Smooth muscle cell of the brain vasculature (primary cell): ENCODE data around the gene MUC5B.
"Not testable (repeated sequence)": the region's sequence is repeated elsewhere in the genome, so short reads cannot be mapped to it uniquely, and the experiment has no call there.

Source experiments
- DNase-seq: peaks from one replicate; pipeline ENCODE4 v3.0.0-alpha.2; 2012; ENCODE audit warnings: low read depth, low spot score

Gene MUC5B

GRCh38 chr11:1251236-1251770, 28.4 kb downstream of the MUC5B start:
- DNase-seq, result no peak

DNA sequence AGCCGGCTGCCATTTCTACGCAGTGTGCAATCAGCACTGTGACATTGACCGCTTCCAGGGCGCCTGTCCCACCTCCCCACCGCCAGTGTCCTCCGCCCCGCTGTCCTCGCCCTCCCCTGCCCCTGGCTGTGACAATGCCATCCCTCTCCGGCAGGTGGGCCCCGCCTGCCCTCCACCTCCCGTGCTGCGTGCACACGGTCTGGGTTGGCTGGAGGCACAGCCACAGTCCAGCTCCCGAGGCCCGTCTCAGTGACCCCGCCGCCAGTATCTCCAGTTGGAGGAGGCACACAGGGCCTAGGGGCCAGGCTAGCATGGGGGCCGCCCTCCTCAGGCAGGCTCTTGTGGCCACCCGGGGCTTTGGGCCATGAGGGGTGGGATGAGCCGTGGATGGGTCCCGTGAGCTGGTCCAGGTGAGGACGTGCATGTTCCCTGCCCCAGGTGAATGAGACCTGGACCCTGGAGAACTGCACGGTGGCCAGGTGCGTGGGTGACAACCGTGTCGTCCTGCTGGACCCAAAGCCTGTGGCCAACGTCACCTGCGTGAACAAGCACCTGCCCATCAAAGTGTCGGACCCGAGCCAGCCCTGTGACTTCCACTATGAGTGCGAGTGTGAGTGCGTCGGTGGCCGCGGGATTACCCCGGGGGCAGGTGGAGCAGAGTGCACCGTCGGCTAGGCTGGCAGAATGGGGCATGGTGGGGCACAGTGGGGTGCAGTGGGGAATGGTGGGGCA, 29.7 kb downstream of the MUC5B start:
- no peak for DNase-seq

GRCh38 chr11:1253103-1253485, 30.2 kb downstream of the MUC5B start:
- DNase-seq, result no peak

DNA sequence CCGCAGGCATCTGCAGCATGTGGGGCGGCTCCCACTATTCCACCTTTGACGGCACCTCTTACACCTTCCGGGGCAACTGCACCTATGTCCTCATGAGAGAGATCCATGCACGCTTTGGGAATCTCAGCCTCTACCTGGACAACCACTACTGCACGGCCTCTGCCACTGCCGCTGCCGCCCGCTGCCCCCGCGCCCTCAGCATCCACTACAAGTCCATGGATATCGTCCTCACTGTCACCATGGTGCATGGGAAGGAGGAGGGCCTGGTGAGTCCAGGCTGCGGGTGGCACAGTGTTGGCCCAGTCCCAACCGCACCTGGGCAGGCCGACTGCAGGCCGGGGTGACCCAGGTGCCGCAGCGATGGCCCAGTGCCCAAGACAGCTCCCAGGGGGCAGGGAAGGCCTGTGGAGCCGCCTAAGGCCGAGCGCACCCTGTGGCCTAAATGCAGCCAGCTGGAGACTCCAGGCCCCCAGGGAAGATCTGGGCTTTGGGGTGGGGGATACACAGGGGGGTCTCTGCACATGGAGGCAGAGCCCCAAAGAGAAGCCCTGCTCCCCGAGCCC, 31.3 kb downstream of the MUC5B start:
- DNase-seq, result no peak

GRCh38 chr11:1254733-1255132, 31.9 kb downstream of the MUC5B start:
- no peak for DNase-seq

DNA sequence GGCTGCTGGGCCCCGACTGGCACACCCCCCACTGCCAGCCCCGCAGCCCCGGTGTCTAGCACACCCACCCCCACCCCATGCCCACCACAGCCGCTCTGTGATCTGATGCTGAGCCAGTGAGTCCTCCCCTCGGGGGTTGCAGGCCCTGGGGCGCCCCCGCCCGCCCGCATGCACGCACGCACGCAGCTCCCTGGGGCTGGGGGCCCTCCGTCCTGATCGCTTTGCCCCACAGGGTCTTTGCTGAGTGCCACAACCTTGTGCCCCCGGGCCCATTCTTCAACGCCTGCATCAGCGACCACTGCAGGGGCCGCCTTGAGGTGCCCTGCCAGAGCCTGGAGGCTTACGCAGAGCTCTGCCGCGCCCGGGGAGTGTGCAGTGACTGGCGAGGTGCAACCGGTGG, 32.3 kb downstream of the MUC5B start:
- DNase-seq, result no peak

GRCh38 chr11:1256257-1257045, 33.6 kb downstream of the MUC5B start:
- DNase-seq, result no peak

DNA sequence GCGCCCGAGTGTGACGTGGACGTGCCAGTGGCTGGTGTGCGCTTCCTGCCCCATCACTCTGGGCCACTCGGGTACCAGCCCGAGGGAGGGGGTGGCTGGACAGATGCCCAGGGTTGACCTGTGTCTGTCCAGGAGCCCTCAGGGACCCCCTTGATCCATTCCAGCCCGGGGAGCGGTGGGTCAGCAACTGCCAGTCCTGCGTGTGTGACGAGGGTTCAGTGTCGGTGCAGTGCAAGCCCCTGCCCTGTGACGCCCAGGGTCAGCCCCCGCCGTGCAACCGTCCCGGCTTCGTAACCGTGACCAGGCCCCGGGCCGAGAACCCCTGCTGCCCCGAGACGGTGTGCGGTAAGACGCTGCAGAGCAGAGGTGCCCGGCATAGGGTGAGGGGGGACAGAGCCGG, 34.5 kb downstream of the MUC5B start:
- no peak for DNase-seq

DNA sequence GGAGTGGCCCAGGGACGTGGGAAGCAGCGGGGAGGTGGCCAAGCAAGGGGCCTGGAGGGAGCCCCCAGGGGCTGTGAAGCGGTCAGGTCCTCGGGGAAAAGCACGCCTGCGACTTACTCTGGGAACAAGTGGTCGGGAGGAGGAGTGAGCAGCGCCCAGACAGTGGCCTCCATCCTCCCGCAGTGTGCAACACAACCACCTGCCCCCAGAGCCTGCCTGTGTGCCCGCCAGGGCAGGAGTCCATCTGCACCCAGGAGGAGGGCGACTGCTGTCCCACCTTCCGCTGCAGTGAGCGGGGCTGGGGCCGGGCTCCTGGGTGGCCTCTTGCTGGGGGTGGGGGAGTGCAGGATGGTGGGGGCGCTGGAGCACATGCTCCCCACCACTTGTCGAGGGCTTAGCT, 35.0 kb downstream of the MUC5B start:
- DNase-seq, result no peak

DNA sequence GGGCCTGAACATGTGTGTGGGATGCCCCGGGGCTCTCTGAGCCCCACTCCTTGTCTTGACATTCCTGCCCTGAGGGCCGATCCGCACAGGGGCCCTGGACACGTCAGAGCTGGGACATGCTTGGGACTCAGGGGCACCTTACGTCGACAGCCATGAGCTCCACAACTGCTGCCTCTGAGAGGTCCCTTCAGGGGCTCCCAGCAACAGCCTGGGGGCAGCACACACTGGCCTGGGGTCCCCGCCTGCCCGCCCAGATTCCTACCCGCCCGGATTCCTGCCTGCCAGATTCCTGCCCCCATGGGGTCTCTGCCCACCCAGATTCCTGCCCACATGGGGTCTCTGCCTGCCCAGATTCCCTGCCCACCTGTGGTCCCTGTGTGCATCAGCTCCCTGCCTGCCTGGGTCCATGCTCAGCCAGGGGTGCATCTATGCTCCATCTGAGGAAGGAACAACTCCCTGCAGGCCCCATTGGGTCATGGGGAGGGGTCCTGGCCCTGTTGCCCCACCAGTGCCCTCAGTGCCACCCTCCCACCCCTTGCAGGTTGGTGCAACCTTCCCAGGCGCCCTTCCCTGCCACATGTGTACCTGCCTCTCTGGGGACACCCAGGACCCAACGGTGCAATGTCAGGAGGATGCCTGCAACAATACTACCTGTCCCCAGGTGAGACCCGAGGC, 35.7 kb downstream of the MUC5B start:
- no peak for DNase-seq

DNA sequence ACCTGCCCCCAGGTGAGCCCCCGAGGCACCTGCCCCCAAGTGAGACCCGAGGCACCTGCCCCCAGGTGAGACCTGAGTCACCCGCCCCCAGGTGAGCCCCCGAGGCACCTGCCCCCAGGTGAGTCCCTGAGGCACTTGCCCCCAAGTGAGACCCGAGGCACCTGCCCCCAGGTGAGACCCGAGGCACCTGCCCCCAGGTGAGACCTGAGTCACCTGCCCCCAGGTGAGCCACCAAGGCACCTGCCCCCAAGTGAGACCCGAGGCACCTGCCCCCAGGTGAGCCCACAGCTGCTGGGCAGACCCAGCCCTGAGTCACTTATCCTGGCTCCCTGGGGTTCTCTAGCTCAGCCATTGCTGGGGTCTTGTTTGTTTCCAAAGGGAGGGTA, 36.2 kb downstream of the MUC5B start:
- no peak for DNase-seq

GRCh38 chr11:1259561-1259960, 36.7 kb downstream of the MUC5B start:
- DNase-seq, result no peak

DNA sequence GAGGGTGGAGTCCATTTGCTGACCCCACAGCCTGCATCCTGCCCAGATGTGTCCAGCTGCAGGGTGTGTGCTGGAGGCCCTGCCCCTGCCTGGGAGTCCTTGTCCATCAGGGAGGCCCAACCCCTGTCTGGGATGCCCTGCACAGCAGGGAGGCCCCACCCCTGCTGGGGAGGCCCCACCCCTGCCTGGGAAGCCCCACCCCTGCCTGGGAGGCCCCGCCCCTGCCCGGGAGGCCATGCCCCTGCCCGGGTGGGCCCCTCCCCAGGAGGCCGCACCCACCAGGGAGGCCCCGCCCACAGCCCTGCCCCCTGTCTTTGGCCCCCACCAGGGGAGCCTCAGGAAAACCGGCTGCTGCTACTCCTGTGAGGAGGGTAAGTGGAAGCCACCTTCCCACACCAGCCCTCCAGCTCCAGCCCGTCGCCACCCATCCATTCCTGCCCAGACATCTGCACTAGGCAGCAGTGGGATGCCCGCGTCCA, 37.2 kb downstream of the MUC5B start:
- DNase-seq, result no peak

DNA sequence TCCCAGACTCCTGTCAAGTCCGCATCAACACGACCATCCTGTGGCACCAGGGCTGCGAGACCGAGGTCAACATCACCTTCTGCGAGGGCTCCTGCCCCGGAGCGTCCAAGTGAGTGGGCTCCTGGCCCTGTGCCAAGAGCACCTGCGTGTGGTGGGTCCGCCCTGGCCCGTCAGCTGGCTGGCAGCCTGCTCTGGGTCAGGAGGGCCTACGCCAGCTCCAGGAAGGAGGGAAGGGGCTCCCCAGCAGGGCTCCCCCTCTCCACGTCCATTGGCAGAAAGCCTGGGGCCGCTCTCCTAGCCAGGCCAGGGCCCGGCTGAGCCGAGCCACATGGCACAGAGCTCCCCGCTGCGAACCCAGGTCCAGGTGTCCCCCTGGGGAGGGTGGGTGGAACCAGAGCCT, 37.8 kb downstream of the MUC5B start:
- no peak for DNase-seq

GRCh38 chr11:1261241-1262071, 38.6 kb downstream of the MUC5B start:
- no peak for DNase-seq

- DNase-seq, result peak; percentile 55
Observed at GRCh38 chr11:1262172-1263006, 39.5 kb downstream of the MUC5B start.

GRCh38 chr11:1263010-1263409, 40.1 kb downstream of the MUC5B start:
- DNase-seq, result no peak

- DNase-seq, result not testable (repeated sequence)
Observed at GRCh38 chr11:1264444-1264843, 41.6 kb downstream of the MUC5B start.

DNA sequence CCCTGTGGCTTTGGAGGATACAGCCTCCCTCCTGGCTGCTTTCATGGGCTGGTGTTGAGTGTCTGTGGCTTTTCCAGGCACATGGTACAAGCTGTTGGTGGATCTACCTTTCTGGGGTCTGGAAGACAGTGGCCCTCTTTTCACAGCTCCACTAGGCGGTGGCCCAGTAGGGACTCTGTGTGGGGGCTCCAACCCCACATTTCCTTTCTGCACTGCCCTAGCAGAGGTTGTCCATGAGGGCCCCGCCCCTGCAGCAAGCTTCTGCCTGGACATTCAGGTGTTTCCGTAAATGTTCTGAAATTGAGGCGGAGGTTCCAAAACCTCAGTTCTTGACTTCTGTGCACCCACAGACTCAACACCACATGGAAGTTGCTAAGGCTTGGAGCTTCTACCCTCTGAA, 42.6 kb downstream of the MUC5B start:
- DNase-seq, result not testable (repeated sequence)

DNA sequence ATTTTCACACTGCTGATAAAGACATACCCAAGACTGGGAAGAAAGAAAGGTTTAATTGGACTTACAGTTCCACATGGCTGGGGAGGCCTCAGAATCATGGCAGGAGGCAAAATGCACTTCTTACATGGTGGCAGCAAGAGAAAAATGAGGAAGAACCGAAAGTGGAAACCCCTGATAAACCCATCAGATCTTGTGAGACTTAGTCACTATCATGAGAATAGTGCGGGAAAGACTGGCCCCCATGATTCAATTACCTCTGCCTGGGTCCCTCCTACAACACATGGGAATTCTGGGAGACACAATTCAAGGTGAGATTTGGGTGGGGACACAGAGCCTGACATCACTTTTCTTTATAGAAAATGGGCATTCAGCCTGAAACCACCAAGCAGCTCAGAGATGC, 44.1 kb downstream of the MUC5B start:
- DNase-seq, result not testable (repeated sequence)
